ENCODE data around the gene KLF11.

The KLF11 gene

DNA sequence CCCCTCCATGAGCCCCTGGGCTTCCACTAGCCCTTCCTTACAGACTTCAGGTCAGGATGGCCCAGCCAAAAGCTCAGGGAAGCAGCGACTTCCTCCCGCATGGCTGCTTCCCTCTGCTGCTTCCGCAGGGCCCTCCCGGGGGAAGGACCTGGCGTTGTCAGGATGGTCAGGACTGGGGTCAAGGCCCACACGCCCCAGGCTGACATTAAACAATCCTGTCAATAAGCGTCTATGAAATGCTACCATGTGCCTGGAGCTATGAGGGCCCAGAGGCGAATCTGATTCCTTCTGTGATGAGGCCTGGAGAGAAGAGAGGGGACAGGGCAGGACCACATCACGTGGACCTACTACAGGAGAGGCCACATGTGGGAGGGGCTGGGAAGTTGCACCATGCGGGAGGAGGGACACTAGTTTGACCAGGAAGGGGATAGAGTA is 19.6 kb downstream of the KLF11 start:
- no peak for DNase-seq (ENCODE audit: low read depth in 1 of 2, low spot score in 1 of 2)

DNA sequence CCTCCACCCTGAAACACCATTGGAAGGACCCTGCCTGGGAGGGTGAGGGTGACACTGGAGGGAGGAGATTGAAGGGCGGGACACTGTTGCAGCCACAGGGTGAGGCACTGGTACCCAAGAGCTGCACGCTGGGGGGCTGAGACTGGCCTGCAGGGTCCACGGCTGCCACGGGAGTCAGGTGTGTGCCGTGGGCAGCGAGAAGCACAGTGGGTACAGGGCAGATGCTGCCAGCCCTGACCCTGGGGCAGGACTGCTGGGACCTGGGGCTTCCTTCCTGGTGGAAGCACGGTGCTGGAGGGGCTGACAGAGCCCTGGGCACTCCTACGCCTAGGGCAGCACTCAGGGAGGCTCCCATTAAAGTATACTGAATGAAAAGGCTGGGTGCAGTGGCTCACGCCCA is 20.2 kb downstream of the KLF11 start:
- no peak for DNase-seq (ENCODE audit: low read depth in 1 of 2, low spot score in 1 of 2)

DNA sequence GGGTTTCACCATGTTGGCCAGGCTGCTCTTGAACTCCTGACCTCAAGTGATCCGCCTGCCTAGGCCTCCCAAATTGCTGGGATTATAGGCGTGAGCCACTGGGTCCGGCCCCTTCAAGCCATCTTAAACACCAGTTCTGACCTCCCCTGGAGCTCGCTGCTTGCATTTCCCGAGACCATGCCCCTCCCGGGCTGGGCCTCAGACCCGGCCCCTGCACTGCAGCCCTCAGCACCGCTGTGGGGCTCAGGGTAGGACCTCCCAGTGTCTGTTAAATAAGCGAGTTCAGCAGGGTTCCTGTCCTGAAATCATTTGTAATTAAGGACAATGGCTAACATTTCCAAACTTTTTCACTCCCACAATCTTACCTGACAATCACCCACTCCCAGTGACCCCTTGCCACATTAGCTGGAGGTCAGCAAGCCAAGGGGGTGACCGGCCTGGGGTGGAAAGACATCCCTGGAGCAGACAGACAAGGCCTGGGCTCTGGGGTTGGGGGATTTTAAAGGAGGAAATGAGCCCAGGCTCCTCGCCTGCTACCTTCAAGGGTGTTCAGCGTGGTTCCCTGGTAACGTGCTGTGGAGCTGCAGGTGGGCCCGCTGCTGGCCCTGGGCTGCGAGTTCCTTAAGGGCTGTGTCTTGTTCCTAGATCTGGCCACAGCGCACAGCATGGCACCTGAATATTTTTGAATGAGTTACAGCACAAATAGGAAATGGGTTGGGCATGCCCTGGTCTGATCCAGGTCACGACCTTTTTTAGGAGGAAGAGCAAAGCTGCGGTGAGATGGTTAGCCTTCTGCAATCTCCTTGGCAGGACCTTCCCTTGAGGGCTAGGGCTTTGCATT is 21.8 kb downstream of the KLF11 start:
- DNase-seq (ENCODE audit: low read depth in 1 of 2, low spot score in 1 of 2), result no peak

DNA sequence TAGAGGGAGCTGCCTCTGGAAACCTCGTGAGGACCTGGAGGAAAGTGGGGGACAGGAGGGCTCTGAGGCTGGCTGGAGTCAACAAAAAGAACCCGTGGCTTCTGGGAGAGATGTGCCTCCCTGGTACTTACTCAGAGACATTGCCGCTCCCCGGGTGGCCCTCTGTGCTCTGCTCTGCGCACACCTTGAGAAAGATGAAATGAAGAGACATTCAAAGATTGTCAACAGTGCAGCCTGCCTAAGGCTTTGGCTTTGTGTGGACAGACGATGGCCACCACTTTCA is 22.4 kb downstream of the KLF11 start:
- DNase-seq (ENCODE audit: low read depth in 1 of 2, low spot score in 1 of 2), result no peak

DNA sequence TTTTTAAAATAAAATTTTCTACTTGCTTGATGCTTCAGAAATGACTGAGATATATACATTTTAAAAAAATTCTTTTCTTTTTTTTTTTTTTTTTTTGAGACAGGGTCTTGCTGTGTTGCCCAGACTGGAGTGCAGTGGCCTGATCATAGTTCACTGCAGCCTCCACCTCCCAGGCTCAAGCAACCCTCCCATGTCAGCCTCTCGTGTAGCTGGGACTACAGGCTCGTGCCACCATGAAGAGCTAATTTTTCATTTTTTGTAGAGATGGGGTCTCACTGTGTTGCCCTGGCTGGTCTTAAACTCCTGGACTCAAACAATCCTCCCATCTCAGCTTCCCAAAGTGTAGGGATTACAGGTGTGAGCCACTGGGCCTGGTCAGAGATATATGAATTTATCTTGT is 24.0 kb downstream of the KLF11 start:
- no peak for DNase-seq (ENCODE audit: low read depth in 1 of 2, low spot score in 1 of 2)

DNA sequence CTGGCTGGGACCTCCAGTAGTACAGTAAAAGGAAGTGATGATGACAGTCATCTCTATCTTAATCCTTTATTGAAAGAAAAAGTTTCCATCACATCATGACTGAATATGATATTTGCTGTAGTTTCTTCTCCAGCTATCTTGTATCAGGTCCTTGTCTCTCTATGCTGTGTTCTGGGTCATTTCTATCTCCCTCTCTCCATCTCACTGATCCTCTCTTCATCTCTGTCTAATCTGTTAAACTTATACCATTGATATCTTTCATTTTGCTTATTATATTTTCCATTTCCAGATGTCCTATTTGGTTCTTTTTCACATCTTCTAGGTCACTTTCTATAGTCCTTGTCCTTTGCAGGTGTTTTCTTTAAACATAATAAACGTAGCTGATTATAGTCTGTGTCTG is 24.5 kb downstream of the KLF11 start:
- DNase-seq (ENCODE audit: low read depth in 1 of 2, low spot score in 1 of 2), result no peak

DNA sequence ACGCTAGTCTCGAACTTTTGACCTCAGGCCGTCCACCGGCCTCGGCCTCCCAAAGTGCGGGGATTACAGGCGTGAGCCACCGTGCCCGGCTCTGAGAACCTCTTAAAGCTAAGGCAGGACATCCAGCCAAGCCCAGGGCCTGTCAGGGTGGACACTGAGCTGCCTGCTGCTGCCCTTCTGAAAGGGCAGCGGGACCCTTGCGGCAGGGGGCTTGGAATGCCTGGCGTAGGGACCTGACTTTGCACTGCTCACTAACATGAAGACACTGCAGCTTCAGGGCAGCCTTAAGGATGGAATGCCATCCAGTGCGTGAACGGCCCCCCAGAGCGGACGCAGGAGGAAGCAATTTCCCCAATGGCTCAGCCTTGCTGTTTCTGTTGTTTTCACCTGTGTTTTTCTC is 27.8 kb downstream of the KLF11 start:
- DNase-seq (ENCODE audit: low read depth in 1 of 2, low spot score in 1 of 2), result no peak

DNA sequence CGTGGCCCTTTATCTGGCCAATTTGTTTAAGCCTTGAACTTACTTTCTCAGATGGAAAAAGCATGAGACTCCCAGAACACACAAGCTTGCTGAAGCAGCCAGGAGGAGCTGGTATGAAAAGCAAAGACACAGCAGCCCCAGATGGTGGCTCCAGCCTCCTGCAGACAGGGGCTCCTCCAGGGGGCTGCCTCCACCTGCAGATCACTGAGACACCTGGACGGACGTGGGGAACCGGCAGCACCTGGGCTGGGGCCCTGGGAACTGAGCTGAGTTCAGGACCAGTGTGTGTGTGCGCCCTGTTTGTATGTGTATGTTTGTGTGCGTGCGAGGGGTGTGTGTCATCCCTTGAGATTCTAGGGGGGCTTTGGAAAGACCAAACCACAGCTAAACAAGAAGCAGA is 28.2 kb downstream of the KLF11 start:
- no peak for DNase-seq (ENCODE audit: low read depth in 1 of 2, low spot score in 1 of 2)

DNA sequence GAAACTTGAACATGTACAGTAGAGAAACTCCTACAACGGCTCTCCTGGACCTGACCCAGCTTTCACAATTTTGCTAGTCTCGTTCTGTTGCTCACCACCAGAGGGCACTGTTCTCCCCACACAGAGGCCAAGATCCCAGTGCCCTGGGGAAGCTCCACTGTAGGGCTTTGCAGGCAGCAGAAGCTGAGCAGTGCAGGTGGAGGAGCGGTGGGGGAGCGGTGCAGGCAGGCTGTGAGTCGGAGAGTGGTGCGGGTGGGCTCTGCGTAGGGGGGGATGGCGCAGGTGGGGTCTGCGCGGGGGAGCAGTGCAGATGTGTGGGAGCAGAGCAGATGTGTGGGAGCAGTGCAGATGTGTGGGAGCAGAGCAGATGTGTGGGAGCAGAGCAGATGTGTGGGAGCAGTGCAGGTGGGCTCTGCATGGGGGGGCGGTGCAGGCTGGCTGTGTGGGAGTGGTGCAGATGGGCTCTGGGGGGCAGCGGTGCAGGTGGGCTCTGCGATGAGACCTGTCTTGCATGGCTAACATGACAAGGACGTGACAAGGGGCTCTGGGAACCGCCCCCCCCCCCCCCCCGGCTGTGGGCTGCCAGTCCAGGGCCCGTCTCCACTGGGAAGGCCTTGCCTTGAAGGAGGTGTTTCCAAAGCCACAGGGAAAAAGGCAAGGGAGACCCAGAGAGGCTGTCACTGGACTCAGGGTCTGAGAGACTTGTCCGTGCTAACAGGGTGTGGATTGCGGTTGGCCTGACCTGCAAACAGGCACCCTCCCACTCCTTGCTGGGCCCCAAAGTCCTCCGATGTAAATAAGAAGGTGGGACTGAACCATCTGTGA is 29.5 kb downstream of the KLF11 start:
- peak; percentile 42 to 54 for DNase-seq (ENCODE audit: low read depth in 1 of 2, low spot score in 1 of 2)

DNA sequence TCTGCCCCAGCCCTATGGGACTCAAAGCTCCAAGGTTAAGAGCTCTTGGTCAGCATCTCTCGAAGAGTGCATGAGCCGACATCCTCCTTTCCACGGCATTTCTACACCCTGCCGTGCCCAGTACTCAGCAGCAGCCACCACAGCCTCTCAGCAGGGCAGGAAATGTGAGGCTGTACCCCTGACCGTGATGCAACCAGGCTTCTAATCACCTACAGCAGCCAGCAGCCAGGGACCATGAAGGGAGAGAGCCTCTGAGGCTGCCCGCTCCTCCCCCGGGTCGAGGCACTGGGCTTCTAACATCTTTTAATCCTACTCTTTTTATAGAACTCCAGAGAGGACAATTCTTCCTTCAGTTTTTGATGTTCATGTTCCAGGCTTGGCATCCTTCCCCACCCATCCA is 30.4 kb downstream of the KLF11 start:
- DNase-seq (ENCODE audit: low read depth in 1 of 2, low spot score in 1 of 2), result no peak

DNA sequence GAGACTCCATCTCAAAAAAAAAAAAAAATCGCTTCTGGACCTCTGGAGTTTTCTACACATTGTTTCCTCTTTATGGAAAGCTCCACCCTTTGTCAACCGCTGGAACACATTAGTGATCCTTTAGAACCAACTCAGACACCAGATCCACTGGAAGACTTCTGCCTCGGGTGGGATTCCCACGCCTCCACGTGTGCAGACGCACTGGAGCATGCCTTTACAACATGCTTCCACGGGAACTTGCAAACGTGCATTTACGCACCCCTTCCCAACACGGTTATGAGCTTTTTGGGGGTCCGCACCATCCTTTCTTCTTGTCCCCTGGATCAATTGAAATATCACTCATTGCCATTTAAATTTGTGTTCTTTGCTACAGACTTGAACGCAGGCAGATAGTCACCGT is 31.8 kb downstream of the KLF11 start:
- DNase-seq (ENCODE audit: low read depth in 1 of 2, low spot score in 1 of 2), result no peak

DNA sequence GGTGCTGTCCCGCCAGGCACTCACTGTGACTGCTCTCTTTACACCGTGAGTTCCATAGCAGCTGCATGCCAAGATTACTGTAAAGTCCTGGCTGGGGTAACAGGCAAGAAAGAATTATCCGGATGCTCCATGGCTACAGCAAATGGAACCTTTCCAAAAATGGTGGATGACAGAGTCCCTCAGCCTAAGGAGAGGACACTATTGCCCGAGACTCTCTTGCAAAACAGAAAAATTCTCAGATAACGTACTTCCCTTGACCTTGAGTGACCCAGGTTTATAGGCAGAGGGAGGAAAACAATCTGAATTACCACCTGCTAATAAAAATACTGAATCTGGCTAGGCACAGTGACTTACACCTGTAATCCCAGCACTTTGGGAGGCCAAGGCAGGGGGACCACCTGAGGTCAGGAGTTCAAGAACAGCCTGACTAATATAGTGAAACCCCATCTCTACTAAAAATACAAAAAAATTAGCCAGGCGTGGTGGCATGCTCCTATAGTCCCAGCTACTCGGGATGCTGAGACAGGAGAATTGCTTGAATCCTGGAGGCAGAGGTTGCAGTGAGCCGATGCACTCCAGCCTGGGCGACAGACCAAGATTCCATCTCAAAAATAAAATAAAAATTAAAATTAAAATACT is 32.3 kb downstream of the KLF11 start:
- no peak for DNase-seq (ENCODE audit: low read depth in 1 of 2, low spot score in 1 of 2)

DNA sequence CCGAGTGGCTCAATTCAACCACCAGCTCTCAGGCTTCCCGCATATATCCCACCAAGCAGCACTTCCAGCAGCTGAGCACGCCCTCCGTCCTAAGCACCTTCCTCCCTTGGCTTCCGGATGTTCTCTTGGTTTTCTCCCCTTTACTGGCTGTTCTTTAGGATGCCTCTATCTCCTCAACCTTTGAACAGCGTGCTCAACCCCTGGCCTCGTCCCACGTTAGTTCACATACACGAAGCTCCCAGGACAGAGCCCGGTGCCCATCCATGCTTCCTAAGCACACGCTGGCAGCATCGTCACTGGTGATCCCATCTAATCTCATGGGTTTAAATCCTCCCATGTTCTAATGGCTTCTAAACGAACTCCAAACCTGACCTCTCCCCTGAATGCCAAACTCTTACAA is 33.2 kb downstream of the KLF11 start:
- DNase-seq (ENCODE audit: low read depth in 1 of 2, low spot score in 1 of 2), result no peak

DNA sequence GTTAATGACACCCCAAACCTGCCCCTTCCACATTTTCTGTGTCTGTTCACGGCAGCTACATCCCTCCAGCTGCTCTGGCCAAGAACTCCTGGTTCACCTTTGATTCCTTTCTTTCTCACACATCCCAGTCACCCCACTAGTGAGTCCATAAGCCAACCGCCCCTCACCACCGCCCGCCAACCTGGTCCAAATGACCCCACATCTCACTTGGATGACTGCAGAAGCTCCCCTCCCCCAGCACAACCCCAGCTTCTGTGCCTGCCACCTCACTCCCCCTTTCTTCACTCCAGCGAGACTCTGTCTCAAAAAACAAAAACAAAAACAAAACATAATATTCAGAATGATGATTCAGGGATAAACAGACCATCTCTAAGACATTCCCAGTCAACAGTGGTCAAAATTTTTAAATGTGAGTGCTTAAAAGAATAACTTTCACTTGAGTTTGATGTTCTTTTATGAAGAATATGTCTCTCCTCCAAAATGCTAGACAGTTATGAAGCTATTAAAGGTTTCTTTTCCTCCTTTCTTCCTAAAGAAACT is 33.7 kb downstream of the KLF11 start:
- DNase-seq (ENCODE audit: low read depth in 1 of 2, low spot score in 1 of 2), result no peak

DNA sequence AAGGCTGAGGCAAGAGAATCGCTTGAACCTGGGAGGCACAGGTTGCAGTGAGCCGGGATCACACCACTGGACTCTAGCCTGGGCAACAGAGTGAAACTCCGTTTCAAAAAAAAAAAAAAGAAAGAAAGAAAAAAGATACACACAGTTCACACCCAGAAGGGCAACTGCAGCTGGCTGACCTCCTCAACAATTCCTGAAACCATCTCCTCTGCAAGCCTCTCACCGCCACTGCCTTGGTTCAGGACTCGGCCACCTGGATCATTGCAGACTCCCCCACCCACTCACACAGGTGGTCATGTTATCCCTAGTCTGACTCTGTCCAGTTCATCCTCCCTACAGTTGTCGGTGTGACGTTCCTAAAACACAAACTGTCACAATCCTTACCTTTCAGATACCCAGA is 34.7 kb downstream of the KLF11 start:
- no peak for DNase-seq (ENCODE audit: low read depth in 1 of 2, low spot score in 1 of 2)

DNA sequence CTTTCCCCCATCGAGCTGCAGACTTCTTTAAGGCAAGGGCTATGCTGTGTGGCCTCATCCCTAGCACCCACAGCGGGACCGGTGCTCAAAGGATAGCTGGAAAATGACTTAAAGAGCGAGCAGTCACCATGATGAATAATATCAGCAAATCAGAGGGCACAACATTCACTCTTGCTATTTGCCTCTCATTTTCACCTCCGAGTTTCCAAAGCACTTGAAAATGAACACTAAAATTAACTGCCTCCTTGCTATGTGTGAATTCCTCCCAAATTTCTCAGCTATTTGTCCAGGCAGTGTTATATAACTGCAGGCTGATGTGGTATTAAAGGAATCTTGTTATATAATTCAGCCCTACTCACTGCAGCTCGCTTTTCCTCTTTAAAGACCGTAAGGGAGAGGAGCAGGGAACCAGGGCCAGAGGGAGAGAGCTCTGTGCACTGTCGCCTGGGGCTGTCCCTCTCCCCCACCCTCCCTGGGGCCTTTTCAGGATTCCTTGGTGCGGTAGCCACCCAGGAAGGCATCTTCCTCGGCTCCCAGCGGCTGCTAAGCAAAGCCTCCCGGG is 35.4 kb downstream of the KLF11 start:
- no peak for DNase-seq (ENCODE audit: low read depth in 1 of 2, low spot score in 1 of 2)

DNA sequence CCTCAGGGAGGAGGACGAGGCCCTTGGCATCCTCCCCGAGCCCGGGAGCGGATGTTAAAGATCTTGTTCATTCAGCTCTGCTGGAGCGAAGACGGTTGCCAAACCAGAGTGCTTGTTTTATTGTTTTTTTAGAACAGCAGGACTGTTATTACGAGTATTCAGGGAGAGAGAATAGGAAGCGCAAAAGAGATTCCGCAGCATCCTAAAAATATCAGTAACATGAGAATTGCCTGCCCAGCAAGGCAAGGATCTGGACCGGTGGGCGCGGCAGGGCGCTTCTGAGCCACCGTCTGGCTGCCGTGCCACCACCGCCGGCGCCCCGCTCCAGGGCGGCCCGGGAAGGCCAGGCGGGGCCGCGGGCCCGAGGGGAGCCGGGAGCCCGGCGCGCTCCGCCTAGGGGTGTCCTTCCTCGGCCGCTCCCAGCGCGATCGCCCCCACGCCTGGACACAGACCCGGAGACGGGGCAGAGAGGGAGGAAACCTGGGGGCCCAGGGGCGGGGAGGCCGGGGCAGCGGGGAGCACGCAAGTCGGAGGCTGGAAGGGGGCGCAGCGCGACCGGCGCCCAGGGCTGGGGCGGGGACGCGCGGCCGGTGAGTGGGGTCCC is 36.0 kb downstream of the KLF11 start:
- DNase-seq (ENCODE audit: low read depth in 1 of 2, low spot score in 1 of 2), result no peak

DNA sequence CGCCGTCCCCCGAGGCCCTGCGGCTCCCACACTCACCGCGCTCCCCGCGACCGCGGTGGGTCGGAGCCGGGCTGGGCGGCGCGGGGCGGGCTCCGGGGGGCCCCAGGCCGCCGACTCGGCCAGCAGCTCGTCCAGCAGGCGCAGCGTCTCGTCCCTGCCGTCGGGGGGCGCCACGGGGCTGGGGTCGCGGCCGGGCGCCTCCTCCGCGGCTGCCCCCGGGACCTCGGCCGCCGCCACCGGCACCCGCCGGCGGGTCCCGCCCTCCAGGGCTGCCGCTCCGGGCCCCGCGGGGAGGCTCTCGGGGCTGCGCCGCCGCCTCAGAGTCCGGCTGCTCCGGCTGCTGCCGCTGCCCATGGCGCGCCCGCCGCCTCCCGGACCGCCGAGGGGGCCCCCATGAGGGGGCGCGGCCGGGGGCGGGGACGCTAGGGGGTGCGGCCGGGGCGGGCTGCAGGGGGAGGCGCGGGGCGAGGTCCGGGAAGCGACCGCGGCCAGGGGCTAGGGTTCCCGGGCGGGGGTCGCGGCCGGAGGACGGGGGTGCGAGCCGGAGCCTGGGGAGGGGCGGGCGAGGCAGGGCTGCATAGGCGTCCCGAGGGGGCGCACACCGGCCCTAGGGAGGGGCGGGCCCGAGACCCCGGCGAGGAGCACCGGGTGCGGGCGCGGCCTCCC is 36.7 kb downstream of the KLF11 start, which contains the start of gene CYS1:
CYS1 (minus strand) TSS at position 542 of the 666 bp plus-strand sequence; CDS start at position 354, 188 bp downstream.
- no peak for DNase-seq (ENCODE audit: low read depth in 1 of 2, low spot score in 1 of 2)

DNA sequence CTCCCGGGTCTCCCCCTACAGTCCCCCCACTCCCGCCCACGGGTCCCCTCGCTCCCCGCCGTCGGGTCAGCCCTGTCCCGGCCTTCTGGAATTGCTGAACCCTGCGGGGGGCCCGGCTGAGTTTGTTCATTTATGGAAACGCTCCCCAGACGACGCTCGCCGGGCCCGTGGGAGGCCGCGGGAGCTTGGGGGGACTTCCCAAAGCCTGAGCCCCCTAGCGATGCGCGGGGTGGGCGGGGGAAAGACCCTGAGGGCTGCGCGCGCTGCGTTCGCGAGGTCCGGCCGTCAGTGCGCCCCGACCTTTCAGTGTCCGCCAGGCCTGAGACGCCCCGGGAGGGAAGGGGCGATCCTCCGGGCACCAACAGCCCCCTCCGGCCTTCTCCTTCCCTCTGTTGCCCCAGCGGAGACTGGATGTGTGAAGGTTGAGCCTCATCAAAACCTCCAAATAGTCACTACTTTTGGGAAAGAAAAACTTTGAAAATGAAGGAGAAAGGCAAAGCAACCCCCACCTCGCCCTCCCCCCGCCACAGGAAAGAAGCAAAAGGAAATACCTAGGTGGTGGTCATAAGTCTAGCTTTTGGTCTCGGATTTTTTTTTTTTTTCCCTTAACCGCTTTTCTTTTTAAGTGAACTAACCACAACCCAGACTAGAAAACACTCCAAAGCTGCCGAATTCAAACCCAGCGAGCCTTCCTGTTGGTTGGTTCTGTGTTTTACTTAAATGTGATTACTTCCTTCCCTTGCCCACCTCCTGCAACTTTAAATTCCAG is 37.4 kb downstream of the KLF11 start:
- no peak for DNase-seq (ENCODE audit: low read depth in 1 of 2, low spot score in 1 of 2)

DNA sequence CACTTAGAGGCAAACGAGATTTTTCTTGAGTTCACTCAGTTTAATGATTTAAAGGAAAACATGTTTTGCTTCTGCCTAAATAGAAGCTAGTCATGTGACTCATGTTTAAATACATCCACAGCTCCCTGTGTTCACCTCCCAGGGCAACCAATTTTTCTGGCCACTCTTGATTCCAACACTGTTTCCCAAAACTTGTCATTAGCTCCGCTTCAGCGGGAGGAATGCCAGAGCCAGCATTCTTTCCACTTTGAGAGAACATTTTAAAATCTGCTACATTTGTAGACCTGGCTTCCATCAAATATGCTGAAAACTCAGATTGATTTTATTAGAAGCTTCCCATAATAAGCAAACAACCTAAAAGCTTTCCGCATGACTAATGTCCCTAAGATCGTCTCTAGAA is 39.7 kb downstream of the KLF11 start:
- no peak for DNase-seq (ENCODE audit: low read depth in 1 of 2, low spot score in 1 of 2)
